LNCAP (cell line): ENCODE data around the gene C16orf90.

Experiments
- CTCF ChIP-seq: fragments of 450-650 bp; IDR thresholded peaks from 2 replicates; pipeline ENCODE4 v1.5.1; 2017; ENCODE audit warnings: mild to moderate bottlenecking

Gene C16orf90

GRCh38 chr16:3472878-3473595, 22.3 kb downstream of the C16orf90 start:
- no peak for TF ChIP-seq CTCF

- no peak for TF ChIP-seq CTCF
Observed at GRCh38 chr16:3471518-3472176, 23.6 kb downstream of the C16orf90 start.

- no peak for TF ChIP-seq CTCF
Observed at GRCh38 chr16:3470723-3471122, 24.6 kb downstream of the C16orf90 start.

GRCh38 chr16:3469736-3470135, 25.6 kb downstream of the C16orf90 start:
- TF ChIP-seq CTCF: no peak

- TF ChIP-seq CTCF: no peak
Observed at GRCh38 chr16:3468501-3468900, 26.8 kb downstream of the C16orf90 start.

- TF ChIP-seq CTCF: no peak
Observed at GRCh38 chr16:3467921-3468320, 27.4 kb downstream of the C16orf90 start.

- no peak for TF ChIP-seq CTCF
Observed at GRCh38 chr16:3467182-3467581, 28.1 kb downstream of the C16orf90 start.
